ENCODE results near the gene TRIB2.

Gene TRIB2

DNA sequence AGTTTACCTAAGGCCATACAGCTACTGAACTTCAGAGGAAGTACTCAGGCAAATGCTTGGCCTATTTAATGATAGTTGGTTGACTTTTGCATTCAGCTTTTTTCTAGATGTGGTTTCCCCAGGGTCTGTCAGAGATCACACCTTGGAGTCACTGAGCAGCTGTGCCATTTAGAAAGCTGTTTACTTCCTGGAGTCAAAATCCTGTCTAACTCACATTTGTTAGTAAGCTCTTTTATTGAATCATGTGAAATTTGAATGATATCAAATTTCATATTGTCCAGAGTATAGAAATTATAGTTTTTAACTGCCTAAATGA is 7.6 kb upstream of the TRIB2 start:
- H3K27me3 Mint-ChIP-seq: no peaks in the 10 kb centered on the region
- peaks cover 47% of the 10 kb centered on the region for H3K4me1 Mint-ChIP-seq (ENCODE audit: low read depth)
- peaks cover 8% of the 10 kb centered on the region for H3K9me3 Mint-ChIP-seq
- H3K36me3 Mint-ChIP-seq (ENCODE audit: low read depth): peaks cover 4% of the 10 kb centered on the region
- no peak overlapping the region for H3K4me3 Mint-ChIP-seq
- no peak overlapping the region for H3K27ac Mint-ChIP-seq

- Mint-ChIP-seq H3K4me3 (no peak overlapping the region), H3K4me1 (ENCODE audit: low read depth) (peaks cover 48% of the 10 kb centered on the region), H3K9me3 (peaks cover 6% of the 10 kb centered on the region), H3K27ac (no peak overlapping the region), H3K27me3 (no peaks in the 10 kb centered on the region), H3K36me3 (ENCODE audit: low read depth) (peaks cover 2% of the 10 kb centered on the region)
These were observed 6.4 kb upstream of the TRIB2 start for GRCh38 chr2:12710301-12710700.

GRCh38 chr2:12711339-12711738 is 5.4 kb upstream of the TRIB2 start:
- no peak overlapping the region for H3K27ac Mint-ChIP-seq

GRCh38 chr2:12712881-12713280 is 3.9 kb upstream of the TRIB2 start:
- Mint-ChIP-seq H3K27me3 (no peaks in the 10 kb centered on the region), H3K4me3 (no peak overlapping the region), H3K36me3 (ENCODE audit: low read depth) (no peaks in the 10 kb centered on the region), H3K27ac (no peak overlapping the region), H3K9me3 (no peaks in the 10 kb centered on the region), H3K4me1 (ENCODE audit: low read depth) (peaks cover 52% of the 10 kb centered on the region)

More at GRCh38 chr2:12711339-12711738, 5.4 kb upstream of the TRIB2 start:
- Mint-ChIP-seq H3K36me3 (ENCODE audit: low read depth) (no peaks in the 10 kb centered on the region), H3K4me1 (ENCODE audit: low read depth) (peaks cover 52% of the 10 kb centered on the region), H3K27me3 (no peaks in the 10 kb centered on the region), H3K4me3 (no peak overlapping the region), H3K9me3 (no peaks in the 10 kb centered on the region)

DNA sequence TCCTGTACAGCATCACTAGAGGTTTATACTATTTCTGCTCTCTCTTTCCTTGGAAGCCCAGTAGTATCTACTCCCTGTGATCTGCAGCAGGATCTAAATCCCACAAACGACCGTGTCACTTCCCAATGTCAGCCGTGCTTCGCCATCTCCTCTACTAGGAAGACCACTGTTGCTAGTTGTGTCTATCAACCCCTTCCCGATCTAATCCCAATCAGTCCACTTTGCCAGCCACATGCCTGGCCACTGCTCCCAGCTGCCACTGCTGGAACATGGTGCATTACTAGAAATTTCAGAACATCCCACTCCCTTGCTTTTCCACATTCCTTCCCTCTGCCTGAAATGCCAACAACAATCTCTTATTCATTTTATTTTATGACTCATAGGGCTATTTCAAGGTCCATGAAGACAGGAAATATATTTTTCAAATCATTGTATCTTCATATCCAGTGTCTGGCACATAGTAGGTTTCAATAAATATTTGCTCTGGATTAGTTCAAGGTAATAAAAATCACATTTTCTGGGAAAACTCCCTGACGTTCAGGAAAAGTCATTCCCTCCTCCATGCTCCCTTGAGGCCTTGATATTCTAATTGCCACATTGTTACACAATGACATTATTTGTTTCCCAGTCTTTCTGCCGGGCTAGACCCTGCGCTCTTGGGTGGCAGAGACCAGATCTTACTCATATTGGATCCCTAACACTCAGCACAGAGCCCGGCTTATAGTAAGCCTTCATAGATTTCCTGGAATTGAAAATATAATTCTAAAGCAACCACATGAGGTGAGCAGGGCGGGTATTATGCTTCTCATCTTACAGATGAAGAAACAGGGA is 2.1 kb upstream of the TRIB2 start:
- no peak overlapping the region for H3K4me3 Mint-ChIP-seq
- H3K27ac Mint-ChIP-seq: no peak overlapping the region
- peaks cover 48% of the 10 kb centered on the region for H3K4me1 Mint-ChIP-seq (ENCODE audit: low read depth)
- no peaks in the 10 kb centered on the region for H3K9me3 Mint-ChIP-seq
- H3K36me3 Mint-ChIP-seq (ENCODE audit: low read depth): no peaks in the 10 kb centered on the region
- peaks cover 5% of the 10 kb centered on the region for H3K27me3 Mint-ChIP-seq

DNA sequence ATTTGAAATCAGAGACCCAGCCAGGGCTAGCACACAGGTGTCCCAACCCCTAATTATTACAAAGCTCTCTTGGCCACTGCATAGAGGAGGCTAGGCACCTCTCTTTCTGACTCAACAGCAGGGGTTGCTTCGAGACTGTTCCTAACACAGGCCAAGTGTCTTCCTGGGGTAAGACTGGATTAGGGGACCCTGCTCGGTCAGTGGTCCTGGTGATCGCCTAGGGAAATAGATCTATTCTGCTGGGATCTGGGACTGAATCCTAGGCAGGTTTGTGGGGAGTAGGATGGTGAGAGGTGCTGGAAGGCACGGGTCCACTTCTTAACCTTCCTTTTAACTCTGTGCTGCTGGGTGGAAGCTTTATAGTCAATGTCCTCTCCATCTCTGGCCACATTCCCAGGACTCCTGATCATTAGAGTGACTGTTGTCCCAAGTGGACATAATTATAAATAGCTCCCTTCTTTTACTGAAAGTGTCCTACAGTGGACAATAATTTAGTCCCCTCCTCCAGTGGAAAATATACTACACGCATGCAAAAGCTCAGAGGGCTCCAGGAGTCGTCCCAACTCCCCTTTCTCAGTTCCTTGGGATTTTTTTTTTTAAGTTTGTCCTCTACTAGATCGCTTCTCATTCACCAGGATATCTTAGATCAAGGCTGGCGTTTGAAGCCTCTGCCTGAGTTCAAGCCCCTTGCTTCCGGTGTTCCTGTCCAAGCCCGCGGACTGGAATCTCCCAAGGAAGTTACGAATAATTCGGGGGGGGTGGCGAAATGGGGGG is 1.3 kb upstream of the TRIB2 start:
- Mint-ChIP-seq H3K36me3 (ENCODE audit: low read depth) (no peaks in the 10 kb centered on the region), H3K9me3 (no peaks in the 10 kb centered on the region), H3K4me1 (ENCODE audit: low read depth) (peaks cover 48% of the 10 kb centered on the region), H3K27me3 (peaks cover 6% of the 10 kb centered on the region), H3K27ac (no peak overlapping the region), H3K4me3 (peak overlapping the region; percentile 90)

DNA sequence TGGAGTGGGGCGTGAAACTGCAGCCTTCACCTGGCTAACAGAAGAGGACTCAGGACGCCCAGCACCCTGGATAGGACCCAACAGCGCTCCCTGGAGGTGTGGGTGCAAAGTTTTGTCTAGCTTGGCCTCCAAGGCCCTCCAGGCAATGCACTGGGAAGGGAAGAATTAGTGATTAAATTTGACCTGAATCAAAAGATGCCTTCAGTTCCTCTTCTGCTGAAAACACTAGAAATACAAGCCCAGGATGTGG is 779 bp upstream of the TRIB2 start:
- Mint-ChIP-seq H3K27ac (peak overlapping the region; percentile 91), H3K9me3 (no peaks in the 10 kb centered on the region), H3K36me3 (ENCODE audit: low read depth) (no peaks in the 10 kb centered on the region), H3K27me3 (peaks cover 6% of the 10 kb centered on the region), H3K4me3 (peak overlapping the region; percentile 90), H3K4me1 (ENCODE audit: low read depth) (peaks cover 48% of the 10 kb centered on the region)

DNA sequence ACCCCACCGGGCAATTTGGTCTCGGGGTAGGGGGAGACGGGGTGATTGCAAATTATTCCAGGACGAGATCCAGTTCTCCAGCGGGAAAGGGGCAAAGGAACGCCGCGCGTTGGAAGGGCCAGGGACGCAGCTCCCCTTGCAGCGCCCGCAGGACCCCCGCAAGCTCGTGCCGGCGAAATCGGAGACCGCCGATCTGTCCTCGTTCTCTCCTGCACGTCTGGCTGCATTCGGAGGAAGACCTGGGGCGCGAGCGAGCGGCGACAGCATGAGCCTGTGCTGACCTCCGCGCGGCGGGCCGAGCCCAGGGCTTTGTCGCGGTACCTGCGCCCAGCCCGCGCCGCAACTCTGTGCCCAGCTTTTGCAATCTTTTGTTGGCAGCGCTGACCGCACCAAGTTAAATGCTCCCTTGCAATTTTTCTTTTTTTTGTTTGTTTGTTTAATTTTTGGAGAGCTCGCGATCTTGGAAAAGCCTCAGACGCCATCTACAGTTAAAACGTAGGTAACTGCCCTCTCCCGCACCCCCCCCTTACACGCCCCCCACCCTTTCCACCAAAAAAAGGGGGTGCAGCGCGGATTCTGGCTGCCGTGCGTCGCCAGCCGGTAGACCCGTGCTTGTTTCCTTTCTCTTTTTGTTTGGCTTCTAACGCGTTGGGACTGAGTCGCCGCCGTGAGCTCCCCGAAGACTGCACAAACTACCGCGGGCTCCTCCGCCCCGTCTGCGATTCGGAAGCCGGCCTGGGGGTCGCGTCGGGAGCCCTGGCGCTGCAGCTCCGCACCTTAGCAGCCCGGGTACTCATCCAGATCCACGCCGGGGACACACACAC is 667 bp downstream of the TRIB2 start:
- H3K27ac Mint-ChIP-seq: peak overlapping the region; percentile 85
- peaks cover 6% of the 10 kb centered on the region for H3K27me3 Mint-ChIP-seq
- peaks cover 57% of the 10 kb centered on the region for H3K4me1 Mint-ChIP-seq (ENCODE audit: low read depth)

GRCh38 chr2:12718015-12718671 is 1.4 kb downstream of the TRIB2 start:
- H3K9me3 Mint-ChIP-seq: no peaks in the 10 kb centered on the region
- no peaks in the 10 kb centered on the region for H3K36me3 Mint-ChIP-seq (ENCODE audit: low read depth)
- peaks cover 60% of the 10 kb centered on the region for H3K4me1 Mint-ChIP-seq (ENCODE audit: low read depth)
- peaks cover 6% of the 10 kb centered on the region for H3K27me3 Mint-ChIP-seq
- peak overlapping the region; percentile 85 for H3K27ac Mint-ChIP-seq
- peak overlapping the region; percentile 88 for H3K4me3 Mint-ChIP-seq

More for the DNA sequence above, 667 bp downstream of the TRIB2 start:
- H3K36me3 Mint-ChIP-seq (ENCODE audit: low read depth): no peaks in the 10 kb centered on the region
- H3K4me3 Mint-ChIP-seq: peak overlapping the region; percentile 88
- H3K9me3 Mint-ChIP-seq: no peaks in the 10 kb centered on the region

GRCh38 chr2:12718711-12719399 is 2.1 kb downstream of the TRIB2 start:
- H3K9me3 Mint-ChIP-seq: no peaks in the 10 kb centered on the region
- H3K36me3 Mint-ChIP-seq (ENCODE audit: low read depth): no peaks in the 10 kb centered on the region
- H3K27ac Mint-ChIP-seq: peak overlapping the region; percentile 59
- peak overlapping the region; percentile 88 for H3K4me3 Mint-ChIP-seq
- peaks cover 66% of the 10 kb centered on the region for H3K4me1 Mint-ChIP-seq (ENCODE audit: low read depth)
- H3K27me3 Mint-ChIP-seq: peaks cover 6% of the 10 kb centered on the region

DNA sequence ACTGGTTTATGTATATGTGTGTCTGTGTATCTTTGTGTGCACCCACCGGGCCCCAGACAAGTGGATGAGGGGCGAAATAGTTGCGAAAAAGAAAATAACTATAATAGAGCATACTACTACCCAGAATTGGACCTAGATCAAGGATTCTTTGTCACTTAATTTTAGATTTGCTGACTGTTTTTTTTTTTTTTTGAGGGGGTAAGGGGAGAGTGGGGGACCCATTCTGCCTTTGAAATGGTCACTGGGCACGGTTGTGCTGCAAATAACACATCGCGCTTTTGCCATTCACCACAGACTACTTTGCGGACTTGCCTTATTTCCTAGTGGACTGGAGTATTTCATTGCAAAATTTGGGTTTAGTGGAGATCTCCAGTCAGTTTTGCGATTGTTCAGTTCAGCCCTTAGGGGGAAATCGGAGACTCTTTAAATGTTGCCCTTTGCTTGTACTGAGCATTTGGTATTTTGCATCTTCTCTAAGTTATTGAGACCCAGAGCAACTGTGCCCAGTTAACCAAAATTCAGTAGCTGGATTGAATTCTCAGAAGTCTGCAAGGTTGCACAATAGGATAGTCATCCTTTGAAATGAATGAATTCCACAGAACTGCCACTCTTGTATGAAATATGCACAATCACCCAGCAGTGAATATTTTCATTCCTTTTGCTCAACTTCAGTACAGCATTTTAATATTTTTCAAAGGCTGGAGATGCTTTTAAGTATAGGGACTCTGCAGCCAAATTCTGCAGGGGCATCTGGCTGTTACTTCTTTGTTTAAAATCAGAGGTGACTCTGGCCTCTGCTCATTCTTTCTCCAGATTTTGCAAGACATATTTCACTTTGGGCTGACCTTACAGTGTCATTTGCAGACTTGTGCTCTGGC is 2.9 kb downstream of the TRIB2 start:
- peaks cover 3% of the 10 kb centered on the region for H3K36me3 Mint-ChIP-seq (ENCODE audit: low read depth)
- H3K4me3 Mint-ChIP-seq: peak overlapping the region; percentile 88
- no peaks in the 10 kb centered on the region for H3K9me3 Mint-ChIP-seq
- H3K4me1 Mint-ChIP-seq (ENCODE audit: low read depth): peaks cover 69% of the 10 kb centered on the region
- H3K27me3 Mint-ChIP-seq: peaks cover 6% of the 10 kb centered on the region
- H3K27ac Mint-ChIP-seq: peak overlapping the region; percentile 59

DNA sequence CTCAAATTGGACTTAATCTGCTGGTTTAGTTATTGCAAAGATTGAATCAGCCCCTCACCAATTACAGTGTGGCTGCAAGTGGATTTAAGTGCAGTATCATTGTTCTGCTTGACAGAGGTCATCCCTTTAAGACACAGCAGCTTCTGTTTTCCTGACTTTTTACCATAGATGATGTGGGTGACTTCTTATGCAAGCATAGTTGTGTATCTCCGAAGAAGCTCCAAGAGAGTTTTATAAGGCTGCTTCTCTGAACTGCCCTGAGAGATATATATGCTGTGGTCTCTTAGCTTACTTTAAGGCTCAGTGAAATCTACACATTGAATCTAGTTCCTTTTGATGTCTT is 3.5 kb downstream of the TRIB2 start:
- Mint-ChIP-seq H3K4me3 (peak overlapping the region; percentile 88), H3K27ac (no peak overlapping the region), H3K9me3 (no peaks in the 10 kb centered on the region), H3K36me3 (ENCODE audit: low read depth) (peaks cover 8% of the 10 kb centered on the region), H3K4me1 (ENCODE audit: low read depth) (peaks cover 69% of the 10 kb centered on the region), H3K27me3 (peaks cover 6% of the 10 kb centered on the region)

DNA sequence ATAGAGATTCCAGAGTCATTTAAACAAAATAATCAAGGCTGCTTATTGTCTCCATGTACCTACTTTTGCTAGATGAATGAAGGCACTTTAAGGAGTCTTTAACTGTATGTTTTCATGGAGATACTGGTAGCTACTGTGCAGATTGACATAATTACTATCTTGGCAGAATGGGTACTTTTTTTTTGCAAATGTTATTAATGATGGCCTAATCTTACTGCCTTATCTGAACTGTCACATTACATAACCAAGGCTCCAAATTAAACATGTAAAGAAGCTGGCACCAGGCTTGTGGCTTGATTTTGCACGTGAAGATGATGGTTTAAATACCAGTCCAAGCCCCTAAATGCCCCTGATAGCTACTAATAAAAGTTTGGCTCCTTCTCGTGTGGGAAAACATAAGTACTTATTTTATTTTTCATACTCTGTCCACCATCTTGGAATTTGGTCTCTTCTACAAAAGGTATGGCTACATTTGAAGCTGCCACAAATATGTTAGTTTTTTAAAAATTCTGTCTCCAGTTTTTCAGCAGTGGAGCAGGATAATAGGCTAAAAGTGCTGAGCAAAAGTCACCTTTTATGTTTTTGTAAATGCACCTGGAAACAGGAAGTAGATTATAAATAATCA is 4.1 kb downstream of the TRIB2 start:
- Mint-ChIP-seq H3K4me3 (peak overlapping the region; percentile 88), H3K9me3 (no peaks in the 10 kb centered on the region), H3K4me1 (ENCODE audit: low read depth) (peaks cover 69% of the 10 kb centered on the region), H3K27ac (no peak overlapping the region), H3K27me3 (peaks cover 6% of the 10 kb centered on the region), H3K36me3 (ENCODE audit: low read depth) (peaks cover 12% of the 10 kb centered on the region)

Measured in stimulated activated naive CD8-positive, alpha-beta T cell treated with anti-CD3 and anti-CD28 coated beads, Interleukin-15, Interleukin-2, amounts not matched to agents 100 ng/mL and 50 ng/mL, for 24 hours (primary cell).